HG03025 (cell line): ENCODE results near the gene ARHGAP11B.
"Not testable (repeated sequence)": the region's sequence is repeated elsewhere in the genome, so short reads cannot be mapped to it uniquely, and the experiment has no call there.

Source experiments
- ATAC-seq: cut with Tn5 transposase; IDR thresholded peaks from one replicate; pipeline ENCODE4 v1.9.1; 2021; ENCODE audit warnings: mild to moderate bottlenecking, moderate library complexity; ENCODE audit not compliant: unreplicated experiment, low FRiP score

ARHGAP11B gene

DNA sequence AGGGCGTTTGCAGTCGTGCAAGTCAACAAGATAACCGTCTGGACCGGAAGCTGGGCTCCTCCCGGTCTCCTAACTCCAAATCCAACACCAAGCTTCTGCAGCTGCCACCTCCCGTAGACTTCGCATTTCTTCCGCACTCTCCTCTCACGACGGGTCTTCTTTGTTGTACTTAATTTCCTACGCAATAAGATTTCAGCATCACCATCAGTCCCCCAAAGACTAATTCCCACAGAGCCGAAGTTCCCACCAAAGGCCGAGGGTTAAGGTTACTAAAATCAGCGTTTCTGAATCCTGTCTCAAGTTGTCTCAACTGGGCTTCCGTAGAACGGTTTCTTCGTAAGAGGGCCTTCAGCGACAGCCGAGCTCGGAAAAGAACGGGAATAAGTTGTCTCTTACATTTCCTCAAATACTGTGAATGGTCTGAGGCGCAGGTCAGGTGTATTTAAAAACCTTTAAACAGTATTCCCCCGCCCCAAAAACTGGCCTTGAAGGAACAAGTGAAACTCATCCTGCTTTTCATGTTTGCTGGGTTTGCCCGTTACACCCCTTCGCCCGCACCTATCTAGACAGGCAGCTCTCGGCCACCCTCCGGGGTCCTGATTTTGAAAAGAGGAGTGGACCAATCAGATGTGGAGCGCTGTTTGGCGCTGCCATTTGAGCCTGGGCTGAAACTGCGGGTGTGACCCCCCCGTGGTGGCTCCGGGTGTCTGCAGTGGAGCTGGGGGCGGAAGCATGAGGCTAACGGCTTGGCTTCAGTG is at the start of gene ARHGAP11B:
TSS of gene ARHGAP11B (plus strand) at position 693 of the 758 bp plus-strand sequence.
- peak; percentile 91 for ATAC-seq

DNA sequence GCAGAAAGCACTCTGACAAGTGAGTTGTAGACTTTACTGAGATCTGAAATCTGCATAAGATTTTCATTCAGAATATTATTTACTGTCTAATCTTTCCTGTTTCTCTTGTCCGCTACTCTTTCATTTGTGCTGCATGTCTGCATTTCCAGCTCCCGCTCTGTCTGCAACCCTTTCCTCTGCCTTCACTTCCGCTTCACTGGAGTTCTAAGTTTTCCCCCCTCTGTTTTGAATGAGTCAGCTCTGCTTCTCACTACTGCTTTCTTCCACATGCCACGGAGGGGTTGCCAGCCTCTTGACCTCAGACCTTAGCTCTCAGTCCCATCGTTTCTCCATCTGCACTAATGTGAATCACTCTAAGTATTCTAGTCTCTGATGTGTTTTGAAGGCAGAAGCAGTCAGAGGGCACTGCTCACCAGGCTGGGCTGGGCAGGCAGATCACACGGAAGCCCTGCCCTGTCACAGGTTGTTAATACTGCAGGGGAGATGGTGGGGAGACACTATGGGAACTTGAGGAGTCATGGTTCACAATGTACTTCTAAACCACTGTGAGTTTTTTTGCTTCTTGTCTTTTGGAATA is 46.4 kb upstream of the ARHGAP11B start:
- not testable (repeated sequence) for ATAC-seq

DNA sequence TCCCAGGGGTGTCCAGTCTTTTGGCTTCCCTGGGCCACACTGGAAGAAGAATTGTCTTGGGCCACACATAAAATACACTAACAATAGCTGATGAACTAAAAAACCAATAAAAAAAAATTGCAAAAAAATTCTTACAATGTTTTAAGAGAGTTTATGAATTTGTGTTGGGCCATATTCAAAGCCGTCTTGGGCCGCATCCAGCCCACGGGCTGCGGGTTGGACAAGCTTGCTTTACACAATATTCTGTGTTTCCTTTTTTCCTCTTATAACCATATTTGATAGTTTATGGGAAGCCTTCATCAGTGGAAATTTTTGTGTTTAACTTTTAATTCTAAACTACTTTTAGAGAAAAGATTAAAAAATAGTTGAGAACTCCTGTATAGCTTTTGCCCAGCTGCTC is 45.2 kb upstream of the ARHGAP11B start:
- not testable (repeated sequence) for ATAC-seq

DNA sequence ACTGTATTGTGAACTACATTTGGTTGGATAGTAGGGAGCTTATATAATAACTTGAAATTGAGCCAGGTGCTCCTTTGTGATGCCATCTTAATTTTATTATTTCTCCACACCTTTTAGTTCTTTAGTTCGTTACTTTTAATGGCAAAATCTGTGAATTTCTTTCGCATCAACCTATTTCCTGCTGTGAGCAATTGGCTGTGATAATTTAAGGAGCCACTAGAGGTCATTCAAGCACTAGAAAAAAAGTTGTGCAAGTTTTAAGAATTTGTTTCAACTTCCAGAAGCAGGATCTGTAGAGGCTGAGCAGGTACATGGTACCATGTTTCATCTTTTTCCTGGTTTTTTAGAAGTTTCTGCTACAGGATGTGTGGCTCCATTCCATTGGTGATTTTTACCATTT is 27.0 kb upstream of the ARHGAP11B start:
- ATAC-seq, result not testable (repeated sequence)

DNA sequence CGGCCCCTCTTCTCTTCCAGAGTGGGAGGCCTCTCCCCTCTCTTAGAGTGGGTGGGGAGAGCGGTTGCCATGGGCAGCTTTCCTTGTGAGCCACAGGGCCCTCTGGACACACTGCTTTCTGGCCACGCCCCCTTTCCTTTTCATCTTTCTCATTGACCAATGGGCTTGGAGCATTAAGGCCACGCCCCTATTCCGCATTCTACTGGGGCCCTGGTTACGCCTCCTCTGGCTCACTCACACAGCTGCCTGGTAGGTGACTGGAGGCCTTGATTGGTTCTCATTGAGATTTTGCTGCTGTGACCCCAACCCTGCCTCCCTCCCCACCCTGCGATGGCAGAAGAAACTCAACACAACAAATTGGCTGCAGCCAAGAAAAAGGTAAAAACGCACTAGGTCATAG is 22.1 kb upstream of the ARHGAP11B start, which contains the start of gene GOLGA8H:
TSS of gene GOLGA8H (plus strand) at position 233 of the 400 bp plus-strand sequence. CDS start at position 331, 98 bp downstream.
- not testable (repeated sequence) for ATAC-seq

DNA sequence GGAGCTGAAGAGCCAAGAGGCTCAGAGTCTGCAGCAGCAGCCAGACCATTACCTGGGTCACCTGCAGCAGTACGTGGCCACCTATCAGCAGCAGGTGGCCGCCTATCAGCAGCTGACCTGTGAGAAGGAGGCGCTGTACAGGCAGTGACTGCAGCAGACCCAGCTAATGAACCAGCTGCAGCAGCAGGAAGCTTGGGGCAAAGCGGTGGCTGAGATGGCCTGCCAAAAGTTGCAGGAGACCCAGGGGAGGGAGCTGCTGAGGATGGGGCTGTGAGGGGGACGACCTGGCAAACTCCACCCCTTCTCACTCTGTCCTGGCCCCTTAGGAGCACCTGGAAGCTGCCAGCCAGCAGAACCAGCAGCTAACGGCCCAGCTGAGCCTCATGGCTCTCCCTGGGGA is 13.7 kb upstream of the ARHGAP11B start:
- ATAC-seq, result not testable (repeated sequence)

DNA sequence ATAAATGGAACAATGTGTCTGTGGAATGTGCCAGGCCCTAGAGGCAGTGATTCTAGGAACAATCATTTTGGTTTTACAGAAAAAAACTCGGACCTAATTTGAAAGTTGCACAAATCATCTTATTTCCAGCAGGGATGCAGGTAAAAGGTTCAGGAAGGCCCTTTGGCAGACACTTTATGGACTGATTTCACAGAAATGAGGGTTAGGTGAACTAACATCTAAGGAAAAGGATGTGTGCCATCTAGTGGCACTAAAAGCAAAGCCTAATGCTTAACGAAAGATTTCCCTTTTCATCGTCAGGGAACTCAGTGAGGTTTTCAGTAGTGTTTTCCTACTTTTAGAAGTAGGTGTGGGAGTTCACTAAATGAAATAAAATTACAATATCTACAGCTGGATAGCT is 4.6 kb upstream of the ARHGAP11B start:
- not testable (repeated sequence) for ATAC-seq

DNA sequence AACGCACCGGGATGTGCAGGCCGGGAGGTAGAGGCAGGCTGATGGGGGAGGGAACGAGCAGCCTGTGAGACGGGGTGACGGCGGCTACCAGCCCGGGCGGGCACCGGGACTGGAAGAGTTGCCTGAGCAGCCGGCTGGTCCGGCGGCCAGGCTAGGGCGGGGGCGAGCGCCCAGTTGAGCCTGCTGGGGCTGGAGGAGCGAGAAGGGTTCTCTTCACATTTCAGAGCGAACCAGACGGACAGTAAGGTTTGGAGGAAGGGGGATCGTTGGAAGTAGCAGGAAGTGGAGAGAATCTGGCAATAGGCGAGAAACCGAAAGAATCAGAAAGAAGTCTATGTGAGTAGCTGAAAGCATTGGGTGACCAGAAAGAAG is 252 bp downstream of the ARHGAP11B start:
- not testable (repeated sequence) for ATAC-seq

DNA sequence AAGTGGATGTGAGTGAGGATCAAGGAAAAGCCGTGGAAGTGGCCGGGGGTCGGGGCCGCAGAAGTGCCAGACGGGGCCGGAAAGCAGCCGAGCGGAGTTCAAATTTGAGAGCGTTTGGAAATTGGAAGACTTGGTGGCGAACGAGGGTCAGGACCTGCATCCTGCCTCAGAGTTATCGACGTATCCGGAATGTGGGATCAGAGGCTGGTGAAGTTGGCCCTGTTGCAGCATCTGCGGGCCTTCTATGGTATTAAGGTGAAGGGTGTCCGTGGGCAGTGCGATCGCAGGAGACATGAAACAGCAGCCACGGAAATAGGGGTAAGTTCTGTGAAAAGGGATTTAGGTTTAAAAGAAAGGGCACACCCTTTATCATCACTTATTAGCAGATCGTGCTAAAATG is 704 bp downstream of the ARHGAP11B start:
- ATAC-seq, result not testable (repeated sequence)

DNA sequence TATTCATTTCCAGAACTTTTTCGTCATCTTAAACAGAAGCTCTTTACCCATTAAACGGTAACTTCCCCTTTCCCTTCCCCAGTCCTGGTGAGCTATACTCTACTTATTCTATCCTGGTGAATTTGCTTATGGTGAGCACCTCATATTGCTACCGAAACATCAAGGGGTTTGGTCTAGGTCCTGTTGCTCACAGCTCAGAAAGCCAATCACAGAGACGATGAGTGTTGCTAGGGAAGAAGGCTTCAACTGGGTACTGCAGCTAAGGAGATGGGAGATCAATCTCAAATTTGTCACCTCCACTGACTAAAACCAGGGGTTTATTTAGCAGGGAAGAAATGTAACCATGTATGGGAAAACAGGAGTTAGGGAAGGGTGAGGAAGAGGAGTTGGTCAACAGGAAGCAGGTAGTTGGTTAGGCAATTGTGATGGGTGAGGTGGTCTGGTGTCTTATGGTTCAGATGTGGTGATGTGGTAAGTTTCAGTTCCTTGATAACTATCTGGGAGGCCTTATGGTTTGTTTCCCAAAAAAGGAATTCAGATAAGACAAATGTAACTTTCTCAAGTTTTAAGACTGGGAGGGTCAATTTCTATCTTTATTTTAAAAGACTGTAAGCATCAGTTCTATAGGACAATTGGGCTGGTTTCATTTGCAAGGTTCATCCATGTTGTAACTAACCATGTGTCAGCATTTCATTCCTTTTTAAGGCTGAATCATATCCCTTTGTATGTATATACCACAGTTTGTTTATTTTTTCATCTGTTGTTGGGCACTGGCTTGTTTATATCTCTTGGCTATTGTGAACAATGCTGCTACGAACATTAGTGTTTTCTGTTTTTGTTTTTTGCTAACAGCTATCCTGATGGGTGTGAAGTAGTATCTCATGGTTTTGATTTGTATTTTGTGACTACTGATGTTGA is 24.3 kb downstream of the ARHGAP11B start:
- peak; percentile 78 for ATAC-seq

DNA sequence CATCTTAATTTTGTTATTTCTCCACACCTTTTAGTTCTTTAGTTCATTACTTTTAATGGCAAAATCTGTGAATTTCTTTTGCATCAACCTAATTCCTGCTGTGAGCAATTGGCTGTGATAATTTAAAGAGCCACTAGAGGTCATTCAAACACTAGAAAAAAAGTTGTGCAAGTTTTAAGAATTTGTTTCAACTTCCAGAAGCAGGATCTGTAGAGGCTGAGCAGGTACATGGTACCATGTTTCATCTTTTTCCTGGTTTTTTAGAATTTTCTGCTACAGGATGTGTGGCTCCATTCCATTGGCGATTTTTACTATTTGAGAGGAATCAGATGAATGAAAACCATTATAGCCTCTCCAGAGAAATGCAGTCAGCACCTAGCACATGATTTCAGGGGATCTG is 35.2 kb downstream of the ARHGAP11B start:
- not testable (repeated sequence) for ATAC-seq

DNA sequence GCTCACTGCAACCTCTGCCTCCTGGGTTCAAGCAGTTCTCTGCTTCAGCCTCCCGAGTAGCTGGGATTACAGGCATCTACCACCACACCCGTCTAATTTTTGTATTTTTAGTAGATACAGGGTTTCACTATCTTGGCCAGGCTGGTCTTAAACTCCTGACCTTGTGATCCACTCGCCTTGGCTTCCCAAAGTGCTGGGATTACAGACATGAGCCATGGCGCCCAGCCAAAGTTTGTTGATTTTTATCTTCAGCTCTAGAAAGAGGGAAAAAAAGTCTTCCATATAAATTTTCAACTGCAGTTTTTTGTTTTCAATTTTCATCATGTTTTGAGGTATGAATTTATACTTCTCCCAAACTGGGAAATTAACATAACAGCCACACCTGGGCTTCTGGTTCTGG is 43.7 kb downstream of the ARHGAP11B start:
- ATAC-seq, result not testable (repeated sequence)

DNA sequence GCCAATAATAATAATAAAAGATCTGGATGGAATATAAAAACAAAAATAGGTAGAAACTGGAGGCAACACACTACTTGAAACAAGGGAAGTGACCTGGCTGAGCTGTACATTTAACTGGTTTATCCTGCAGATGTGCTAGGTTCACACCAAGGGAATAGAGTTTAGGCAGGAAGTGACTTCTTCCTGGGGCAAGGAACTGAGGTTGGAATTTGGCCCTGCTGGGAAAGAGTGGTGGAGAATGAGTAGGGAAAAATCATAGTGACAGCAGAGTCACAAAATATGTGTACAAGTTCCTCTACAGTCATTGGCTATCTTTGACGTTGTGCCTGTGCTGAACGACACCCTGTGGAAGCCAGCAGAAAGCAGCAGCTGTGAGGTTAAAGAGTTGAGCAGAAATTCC is 44.1 kb downstream of the ARHGAP11B start:
- ATAC-seq, result no peak

DNA sequence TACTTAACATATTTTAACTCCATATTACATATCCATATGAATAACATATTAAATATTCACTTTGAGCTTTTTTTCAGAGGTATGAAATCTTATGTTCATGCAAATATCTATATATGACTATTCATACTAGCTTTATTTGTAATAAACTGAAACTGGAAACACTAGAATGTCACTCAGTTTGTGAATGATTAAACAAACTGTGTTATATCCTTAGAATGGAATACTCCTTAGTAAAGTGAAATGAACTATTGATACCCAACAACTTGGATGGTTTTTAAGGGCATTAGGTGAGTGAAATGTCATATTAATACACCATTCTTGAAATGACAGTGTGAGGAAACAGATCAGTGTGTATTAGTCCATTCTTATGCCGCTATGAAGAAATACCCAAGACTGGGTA is 45.4 kb downstream of the ARHGAP11B start:
- ATAC-seq, result no peak

DNA sequence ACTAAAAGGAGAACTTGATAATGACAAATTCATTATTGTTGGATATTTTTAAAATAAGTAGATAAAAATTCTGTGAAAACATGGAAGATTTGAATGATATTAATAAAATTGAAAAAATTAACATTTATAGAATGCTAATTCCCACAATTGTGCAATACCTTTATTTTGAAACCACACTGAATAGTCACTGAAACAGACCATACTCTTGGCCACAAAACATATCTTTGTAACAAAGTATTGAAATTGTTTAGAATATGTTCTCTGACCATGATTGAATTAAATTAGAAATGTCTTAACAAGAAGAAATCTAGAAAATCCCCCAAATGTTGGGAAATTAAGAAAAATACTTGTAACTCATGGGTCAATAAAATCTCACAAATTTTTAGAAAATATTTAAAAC is 49.2 kb downstream of the ARHGAP11B start:
- no peak for ATAC-seq

DNA sequence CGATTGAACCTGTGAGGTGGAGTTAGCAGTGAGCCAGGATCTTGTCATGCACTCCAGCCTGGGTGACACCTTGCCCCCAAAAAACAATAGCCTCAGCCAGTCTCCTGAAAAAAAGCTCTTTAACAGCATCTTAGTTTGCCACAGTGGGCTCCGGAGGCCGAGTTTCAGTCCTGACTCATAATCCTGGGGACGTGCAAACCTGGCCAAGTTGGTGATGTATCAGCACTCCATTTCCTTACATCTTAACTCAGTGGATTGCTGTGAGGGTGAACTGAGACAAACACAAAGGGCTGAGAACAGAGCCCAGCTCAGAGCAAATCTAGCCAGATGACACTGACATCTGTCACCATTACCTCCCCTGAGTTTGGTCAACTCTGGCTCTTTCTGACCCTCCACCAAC is 50.0 kb downstream of the ARHGAP11B start:
- not testable (repeated sequence) for ATAC-seq

DNA sequence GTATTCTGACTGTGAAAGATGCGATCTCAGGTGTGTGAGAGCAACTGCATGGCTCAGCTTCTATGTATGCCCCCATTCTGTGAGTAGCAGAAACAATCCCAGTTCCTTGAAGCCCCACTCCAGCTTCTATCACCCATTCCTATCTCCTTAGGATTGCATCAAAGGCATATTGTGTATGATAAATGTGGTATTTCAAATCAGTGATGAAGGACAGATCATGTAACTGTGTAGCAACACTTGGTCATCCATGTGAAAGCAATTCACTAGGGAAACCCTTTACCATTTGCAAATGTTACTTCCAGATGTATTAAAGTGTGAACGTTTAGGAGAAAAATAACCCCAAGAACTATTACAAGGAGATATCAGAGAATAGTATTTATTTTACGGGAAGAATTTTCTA is 55.1 kb downstream of the ARHGAP11B start:
- not testable (repeated sequence) for ATAC-seq

DNA sequence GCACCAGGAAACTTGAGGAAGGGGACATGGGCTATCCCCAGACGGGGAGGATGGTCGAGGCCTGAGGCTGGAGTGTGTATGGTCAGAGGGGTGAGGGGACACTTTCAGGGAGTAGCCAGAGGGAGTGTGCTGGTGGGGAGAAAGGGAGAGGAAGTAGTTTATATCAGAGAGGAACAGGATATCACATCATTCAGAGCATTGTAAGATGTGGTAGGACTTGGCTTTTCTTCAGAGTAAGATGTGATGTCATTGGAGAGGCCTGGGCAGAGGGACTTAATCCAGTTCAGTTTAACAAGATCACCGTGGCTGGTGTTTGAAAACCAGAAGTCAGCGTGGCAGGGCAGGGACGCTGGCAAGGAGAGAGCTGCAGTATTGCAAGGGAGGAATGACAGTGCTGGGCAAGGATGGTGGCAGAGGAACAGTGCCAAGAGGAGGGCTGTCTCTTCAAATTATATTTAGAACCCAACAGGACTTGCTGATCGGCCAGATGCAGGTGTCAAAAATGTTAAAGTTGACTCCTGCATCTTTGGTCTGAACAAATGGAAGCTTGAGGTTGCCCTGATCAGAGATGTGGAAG is 59.9 kb downstream of the ARHGAP11B start:
- ATAC-seq, result not testable (repeated sequence)

DNA sequence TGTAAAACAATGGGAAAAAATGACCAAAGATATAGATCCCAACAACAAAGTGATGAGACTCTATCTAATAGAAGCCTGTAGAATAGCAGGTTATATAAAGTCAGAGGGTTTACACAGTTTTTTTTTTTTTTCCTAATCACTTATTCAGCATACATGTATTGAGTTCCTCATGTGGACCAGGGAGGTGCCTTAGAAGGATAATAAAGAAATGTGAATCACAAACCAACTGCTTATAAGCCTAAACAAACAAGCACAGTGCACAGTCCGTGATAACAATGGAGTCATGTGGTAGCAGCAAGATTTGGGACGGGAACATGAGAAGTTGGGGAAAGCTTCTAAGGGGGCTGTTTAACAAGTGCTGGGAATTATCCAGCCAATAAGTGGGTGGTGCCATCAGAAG is 60.7 kb downstream of the ARHGAP11B start:
- ATAC-seq, result not testable (repeated sequence)
